GM19025 (cell line): ENCODE results near the gene UTP11.

Experiments used
- ATAC-seq: cut with Tn5 transposase; IDR thresholded peaks from one replicate; pipeline ENCODE4 v1.9.1; 2021; ENCODE audit warnings: mild to moderate bottlenecking, low read depth, moderate library complexity; ENCODE audit not compliant: unreplicated experiment

The UTP11 gene

DNA sequence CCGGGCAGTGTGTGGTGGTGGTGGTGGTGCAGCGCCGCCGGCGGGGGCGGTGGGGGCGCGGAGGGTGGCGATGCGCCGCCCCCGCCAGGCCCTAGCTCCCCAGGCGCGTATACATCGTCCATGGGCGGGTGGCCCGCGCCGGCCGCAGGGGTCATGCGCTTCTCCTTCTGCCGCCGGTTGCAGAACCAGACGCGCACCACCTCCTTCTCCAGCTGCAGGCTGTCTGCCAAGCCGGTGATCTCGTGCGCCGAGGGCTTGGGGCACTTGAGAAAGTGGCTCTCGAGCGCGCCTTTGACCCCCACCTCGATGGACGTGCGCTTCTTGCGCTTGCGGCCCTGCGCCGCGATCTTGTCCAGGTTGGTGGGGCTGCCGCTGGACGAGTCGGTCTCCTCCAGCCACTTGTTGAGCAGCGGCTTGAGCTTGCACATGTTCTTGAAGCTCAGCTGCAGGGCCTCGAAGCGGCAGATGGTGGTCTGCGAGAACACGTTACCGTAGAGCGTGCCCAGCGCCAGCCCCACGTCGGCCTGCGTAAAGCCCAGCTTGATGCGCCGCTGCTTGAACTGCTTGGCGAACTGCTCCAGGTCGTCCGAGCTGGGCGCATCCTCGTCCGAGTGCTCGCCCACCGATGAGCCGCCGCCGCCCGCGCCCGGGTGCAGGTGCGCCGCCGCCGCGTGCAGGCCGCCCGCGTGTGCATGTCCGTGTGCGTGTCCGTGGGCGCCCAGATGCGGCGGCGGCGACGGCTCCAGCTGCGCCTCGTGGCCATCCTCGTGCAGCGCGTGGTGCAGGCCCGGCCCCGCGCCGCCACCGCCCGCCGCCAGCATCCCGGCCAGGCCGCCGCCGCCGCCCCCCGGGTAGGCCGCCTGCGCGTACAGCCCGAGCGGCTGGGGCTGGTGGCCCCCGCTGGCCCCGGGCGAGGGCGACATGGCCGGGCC is 33.1 kb downstream of the UTP11 start:
- ATAC-seq = peak; percentile 14

DNA sequence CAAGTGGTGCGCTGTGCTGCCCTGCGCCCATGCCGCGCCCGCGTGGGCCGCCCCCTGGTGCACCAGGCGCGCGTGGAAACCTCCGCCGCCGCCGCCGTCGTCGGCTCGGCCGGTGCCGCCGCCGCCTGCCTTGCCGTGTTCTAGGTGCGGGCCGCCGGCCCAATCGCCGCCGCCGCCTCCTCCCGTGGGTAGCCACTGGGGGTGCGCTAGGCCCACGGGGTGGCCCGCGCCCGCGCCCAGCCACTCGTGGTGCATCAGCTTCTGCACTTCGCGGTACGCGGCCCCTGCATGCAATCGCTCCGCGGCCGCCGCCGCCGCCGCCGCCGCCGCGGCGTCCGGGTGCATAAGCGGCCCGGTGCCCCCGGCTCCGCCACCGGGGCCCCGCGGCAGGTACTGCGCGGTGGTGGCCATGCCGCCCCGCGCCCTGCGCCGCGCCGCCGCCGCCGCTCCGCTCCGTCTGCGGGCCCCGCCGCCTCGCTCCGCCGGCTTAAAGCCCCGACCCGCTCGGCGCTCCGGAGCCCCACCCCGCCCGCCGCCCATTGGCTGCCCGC is 33.9 kb downstream of the UTP11 start, which contains the start of gene POU3F1:
Gene POU3F1 (minus strand): TSS at position 461 of the 551 bp plus-strand sequence. CDS start 50 bp downstream, at position 411.
- ATAC-seq = peak; percentile 15

DNA sequence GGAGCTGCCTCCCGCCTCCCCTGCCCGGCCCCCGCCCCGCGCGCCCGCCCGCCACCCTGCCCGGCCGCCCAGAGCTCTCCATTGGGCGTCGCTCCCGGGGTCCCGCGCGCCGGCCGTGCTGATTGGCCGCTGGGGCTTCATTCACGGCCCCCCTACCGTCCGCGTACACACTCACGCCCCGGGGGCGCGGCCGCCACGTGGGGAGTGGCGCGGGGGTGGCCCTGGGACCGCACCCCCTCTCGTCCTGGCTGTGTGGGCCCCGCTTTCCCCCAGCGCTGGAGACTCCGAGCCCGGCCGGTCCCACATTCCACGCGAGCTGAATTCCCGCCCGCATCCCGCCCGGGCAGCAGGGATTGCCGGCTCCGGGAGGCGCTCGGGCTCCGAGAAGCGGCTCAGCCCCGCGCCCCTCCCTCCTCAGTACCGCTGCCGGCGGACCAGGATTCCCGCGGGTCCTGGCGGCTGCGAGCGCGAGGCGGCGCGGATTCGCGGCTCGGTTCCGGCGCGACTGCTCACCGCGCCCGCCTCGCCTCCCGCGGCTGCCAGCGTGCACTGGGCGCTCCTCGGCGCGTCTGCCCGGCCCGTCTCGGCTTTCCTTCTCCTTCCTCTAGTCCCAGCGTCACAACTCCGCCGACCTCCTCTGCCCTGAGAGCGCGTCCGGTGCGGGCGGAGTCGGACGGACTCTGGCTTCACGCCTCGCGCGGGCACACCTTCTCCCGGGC is 34.5 kb downstream of the UTP11 start:
- peak; percentile 75 for ATAC-seq

DNA sequence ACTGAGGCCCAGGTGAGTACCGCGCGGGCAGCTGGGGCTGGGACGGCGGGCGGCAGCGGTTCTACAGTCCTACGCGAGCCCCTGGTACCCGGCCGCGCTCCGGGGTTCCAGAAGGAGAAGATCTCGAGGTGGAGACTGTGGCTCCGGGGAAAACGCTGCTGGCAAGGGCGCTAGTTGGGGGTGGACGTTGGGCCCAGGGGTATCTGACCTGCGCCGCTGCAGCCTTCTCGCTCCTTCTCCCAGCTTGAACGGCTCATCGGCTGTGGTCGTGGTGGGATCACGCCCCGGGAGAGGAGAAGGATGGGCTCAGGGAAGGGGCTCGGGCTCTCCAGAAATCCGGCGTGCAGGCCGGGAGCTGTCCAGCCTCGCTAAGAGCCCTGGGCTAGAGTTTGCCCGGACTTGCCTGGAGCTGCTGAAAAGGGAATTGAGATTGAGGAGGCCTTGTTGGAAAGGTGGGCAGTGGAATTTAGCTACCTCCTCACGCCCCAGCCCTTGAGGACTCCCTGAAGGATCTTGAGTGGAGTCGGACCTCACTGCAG is 35.1 kb downstream of the UTP11 start:
- no peak for ATAC-seq

DNA sequence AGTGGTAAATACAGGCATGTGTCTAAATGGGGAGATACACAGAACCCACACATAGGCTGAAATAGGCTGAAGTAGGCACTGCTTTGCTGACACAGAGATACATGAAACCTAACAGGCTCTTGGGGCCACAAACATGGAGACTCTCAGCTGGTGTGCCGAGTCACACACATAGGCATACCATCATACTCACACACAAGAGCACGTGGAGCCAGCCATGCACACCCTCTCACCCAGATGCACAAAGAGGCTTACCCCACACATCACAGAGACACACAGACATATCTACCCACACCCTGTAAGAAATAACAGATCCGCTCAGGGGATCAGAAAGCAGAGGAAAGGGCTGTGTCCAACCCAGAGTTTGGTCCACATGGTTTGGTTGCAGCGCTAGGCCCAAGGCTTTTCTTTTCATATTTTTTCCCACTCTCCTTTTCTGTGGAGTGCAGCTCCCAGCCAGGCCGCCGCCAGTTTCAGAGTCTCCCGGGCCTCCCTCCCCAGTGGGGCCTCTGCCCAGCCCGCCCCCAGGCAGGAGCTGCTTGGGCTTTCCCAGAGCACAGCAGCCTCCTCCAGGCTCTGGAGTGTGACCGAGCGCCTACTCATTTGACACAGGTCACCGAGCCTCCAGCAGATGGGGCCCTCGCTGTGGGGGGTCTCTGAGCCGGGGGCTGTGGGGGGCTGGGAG is 38.0 kb downstream of the UTP11 start:
- no peak for ATAC-seq

DNA sequence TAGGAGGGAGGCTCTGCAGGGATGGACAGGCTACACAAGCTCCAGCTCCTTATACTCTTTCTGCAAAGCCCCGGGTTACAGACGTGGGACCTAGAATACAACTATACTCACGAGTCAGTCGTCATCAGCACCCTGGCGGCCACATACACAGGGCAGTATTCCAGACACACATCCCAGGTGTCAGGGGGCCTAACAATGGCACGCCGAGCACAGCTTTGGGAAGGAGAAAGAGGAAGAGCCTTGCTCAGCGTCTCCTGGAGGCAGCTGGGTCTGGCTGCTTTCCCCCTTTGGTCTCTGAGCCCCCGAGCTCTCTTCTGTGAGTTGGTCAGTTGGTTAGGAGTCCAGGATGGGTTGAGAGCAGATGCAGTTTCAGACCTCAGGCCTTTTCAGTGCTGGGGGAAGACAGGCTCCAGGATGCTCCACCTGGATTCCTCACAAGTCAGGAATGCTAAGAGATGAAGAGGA is 38.6 kb downstream of the UTP11 start:
- no peak for ATAC-seq

DNA sequence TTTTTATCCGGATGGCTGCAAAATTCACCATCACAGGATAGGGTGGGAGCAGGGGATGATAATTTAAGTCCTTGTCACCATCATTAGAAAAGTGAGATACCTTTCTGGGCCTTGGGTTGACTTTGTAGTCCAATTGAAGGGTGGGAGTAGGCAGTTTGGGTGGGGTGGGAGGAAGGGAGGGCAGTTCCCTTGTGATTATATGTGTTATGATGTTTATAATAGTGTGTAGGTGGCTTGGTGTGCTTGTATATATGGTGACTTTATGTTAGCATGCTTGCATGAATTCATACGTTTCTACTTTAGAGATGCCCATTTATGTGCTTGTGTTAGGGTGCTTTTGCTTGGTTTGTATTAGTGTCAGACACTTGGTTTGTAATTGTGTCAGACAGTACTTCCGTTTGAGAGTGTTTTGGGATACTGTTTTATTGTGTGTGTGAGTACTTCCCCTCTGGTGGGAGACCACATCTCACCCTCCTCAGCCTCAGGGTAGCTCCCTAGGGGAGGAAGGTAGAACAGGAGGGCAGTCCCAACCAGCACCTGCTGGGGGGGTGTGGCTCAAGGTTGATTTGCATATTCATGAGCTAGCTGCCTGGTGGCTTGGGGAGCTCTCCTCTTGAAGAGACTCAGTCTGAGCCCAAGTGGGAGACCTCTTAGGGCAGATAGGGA is 40.3 kb downstream of the UTP11 start:
- peak; percentile 82 for ATAC-seq

DNA sequence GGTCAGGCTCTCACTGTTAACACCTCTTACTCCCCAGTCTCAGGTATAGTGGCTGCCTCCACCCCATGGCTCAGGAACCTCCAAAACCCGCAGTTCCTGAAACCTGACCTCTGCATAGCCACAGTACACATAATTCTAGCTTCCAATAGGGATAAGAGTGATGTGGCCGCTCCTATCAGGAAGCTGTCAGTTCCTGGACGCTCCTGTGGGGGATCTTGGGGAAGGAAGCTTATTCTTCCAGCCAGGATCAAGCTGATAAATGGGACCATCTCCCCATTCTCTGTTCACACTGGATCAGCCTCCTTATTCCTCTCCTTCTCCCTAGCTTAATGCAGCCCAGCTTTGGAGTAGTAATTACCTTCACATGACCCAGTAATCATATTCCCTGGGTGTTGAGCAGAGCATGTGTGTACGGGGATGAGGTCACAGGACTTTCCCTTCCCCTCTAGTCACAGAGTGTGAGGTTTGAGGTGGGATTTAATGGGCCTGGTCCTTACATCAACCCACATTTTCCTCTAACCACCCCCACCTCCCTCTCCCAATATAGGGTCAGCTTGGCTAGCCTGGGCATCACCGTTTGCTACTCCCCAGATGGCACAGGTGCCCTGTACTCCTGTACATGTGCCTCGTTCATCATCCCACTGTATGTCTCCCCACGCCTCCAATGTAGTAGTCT is 41.0 kb downstream of the UTP11 start:
- ATAC-seq = no peak

DNA sequence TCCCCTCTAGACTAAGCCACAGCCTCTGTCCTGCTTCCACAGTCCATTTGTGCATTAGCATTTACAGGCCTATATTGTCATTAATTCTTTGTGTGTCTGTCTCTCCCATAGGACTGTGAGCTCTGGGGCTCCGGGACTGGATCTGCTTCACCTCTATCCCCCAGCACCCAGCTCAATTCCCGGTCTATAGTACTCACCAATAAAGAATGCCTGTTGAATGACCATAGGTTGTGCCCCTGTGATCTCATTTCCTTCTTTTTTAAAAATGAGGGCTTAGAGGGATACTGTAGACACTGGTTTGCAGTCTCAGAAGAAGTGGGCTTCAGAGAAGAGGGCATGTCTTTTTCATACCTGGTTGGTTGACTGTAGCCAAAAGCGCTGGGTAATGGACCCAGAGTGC is 42.9 kb downstream of the UTP11 start:
- ATAC-seq = no peak

DNA sequence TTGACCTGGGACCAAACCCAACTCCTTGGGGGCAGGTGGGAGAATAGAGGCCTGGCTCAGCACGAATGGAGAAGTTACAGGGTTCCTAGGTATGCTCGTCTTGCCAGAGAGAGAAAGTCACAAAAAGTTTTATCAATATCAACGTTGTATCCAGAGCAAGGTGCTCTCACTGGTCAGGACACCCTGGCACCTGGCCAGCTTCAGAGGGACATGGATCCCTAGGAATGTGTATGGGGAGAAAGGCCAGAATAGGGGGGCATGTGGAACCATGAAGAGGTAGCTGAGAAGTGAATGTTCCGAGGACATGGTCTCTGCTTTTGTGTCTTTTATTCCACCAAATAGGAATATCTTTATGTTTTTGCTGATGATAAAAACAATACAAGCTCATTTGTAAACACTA is 43.4 kb downstream of the UTP11 start:
- no peak for ATAC-seq

DNA sequence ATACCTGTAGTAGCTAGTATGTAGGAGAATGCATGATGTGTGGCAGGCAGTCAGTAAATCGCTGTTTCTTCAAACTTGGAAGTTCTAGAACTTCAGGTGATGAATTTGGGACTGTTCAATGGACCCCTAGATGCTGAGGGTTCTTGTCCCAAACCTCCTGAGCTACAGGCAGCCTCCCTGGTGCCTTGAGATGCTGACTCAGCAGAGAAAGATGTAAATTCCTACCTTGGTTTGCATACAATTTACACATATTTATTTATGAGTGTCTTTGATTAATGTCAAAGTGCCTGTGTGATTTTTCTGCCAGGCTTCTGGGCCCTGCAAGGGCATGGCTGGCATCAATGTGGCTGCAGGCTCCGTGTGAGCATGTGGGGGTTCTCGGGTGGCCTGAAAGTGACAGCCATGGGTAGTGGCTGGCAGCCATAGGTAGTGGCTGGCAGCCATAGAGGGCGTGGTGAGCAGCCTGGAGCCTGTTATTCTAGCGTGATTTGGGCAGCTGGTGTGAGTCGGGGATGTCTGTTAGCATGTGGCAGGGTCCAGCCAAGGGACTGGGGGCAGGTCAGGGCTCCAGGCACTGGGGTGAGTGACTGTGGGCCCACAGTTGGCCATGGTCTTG is 47.2 kb downstream of the UTP11 start:
- ATAC-seq = no peak

DNA sequence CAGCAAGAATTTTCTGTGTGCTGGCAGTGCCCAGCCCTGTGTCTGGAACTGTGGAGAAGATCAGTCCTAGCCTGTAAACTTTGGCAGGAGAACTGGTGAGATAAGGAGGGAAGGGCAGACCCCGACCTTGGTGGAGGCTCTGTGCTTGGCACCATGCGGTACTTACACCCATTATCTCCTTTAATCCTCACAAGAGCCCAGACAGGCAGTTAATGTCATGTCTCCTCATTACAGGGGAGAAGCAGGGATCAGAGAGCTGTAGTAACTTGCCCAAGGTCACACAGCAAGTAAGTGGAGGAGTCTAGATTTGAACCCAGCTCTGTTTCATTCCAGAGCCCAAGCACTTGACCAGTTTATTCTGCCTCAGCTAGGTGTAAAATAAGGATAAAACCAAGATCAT is 48.0 kb downstream of the UTP11 start:
- ATAC-seq = no peak

DNA sequence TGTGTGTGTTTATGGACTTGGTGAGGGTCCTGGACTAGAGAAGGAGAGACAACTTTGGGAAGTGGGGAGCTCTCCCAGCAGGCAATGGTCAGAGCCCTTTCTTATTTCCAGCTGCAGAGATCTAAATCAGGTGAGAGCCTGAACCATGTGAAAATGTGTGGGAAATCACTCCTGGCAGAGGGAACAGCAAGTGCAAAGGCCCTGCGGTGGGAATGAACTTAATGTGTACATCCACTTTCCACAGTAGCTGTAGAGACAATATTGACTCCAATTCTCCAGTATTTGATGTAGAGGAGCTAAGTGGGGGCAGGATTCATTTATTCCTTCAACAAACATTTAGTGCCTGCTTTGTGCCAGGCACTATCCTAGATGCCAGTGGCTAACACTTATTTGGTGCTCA is 48.8 kb downstream of the UTP11 start:
- no peak for ATAC-seq

DNA sequence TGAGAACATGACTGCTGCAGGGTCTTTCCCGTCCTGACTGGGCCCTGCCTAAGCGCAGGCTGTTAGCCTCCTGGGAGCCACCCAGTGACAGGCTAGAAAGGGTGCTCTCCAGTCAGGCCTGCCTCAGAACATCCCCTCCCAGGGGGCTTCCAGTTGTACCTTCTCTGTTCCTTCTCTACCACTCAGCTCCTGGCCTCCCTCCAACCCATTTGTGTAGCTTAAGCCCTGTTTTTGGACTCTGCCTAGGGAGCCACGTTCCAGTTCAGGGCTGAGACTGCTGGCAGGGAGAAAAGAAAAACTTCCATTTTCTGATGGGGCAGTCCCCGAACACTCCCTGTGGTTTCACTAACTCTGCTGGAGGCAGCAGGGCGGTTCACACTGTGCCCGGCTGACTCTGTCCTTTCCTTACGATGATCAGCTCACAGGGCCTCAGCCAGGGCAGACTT is 49.4 kb downstream of the UTP11 start:
- ATAC-seq = peak; percentile 63

DNA sequence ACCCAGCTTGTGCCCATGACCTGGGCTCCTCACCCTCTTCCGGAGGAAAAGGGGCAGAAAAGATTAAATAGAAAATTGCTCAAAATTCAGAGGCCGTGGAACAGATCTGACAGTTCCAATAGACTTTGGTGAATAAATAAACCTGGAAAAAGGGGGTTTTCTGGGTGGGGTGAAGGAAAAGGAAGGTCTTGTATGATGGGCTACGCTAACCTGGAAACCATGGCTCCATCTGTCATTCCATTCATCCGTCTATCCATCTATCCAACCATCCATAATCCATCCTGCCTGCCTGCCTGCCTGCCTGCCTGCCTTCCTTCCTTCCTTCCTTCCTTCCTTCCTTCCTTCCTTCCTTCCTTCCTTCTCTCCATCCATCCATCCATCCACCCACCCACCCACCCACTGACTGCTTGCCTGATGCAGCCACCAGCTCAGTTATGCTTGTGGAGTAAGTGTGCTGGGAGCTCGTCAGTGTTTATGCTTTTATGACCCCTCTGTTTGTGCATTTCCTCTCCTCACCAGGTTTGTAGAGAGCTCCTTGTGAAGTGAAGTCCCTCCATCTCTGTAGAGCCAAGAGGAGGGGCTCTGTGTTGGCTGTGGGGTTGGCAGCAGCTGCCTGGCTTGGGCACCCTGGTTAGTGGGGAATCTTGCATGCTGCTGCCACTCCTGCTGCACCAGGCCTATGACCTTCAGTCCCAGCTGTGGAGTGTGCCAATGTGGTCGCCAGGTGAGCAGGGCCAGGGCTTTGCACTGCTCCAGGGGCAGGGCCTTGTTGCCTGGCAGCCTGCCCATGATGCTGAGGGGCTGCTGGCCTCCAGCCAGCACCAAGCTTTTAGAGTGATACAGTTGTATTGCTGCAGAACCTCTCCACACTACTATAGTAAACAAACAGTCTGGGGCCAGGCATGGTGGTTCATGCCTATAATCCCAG is 50.1 kb downstream of the UTP11 start:
- ATAC-seq = no peak

DNA sequence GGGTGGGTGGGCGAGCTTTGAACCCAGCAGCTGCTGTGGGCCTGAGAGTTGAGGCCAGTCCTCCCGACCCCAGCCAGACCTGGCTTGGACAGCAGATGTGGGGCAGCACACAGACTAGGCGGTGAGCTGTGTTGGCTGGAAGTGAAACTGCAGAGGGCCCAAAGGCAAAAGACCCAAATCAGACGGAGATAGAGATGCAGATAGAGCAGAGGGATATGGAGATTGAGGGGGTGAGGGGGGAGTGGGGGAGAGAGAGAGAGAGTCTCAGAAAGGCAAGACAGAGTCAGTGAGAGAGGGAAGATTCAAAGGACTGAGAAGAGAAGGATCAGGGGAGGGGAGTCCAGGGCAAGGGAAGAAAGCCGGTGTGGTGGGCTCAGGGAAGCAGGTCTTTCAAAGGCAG is 51.1 kb downstream of the UTP11 start:
- no peak for ATAC-seq

DNA sequence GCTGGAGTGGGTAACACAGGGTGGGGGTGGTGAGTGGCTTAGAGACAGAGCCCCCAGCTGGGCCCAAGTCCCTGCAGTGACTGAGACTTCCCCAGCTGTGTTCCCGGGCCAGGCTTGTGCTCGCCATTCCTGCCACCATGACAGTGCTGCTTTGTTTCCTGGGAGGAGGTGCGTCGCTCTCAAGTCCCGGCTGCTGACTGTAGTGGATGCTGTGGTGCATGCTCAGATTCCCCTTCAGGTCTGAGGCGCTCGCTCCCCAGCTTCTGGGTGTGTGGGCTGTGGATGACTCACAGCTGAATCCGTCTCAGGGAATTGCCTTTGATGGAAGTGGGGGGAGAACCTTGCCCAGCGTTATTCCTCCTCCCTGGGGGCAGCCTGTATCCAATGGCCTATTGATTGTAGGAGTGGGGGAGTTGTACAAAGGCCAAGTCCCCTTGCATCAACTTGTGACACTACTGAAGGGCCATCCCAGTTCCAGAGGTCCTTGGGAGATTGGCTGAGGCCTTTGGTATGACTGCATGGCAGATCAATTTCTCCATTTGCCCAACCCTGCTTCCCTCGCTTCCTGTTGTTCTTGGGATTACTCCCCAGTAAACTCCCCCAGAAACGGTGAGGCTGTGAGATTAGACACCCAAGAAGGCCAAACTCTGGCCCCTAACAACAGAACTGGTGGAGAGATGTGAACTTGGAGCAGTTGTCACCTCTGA is 51.8 kb downstream of the UTP11 start:
- ATAC-seq = no peak
